Trophoblast cell (in vitro differentiated cells and primary cell): ENCODE data around the gene GYPE.
A peak's percentile ranks its signal among the peaks of the same experiment; 100 is the strongest.
"Not testable (repeated sequence)": the region's sequence is repeated elsewhere in the genome, so short reads cannot be mapped to it uniquely, and the experiment has no call there.

Source experiments
- DNase-seq, 2 donors: peaks; one replicate each; pipeline ENCODE4 v3.0.0-alpha.2; 2016
- H2AFZ ChIP-seq: 2 replicates; pipeline ENCODE4 v1.6.1; 2013; ENCODE audit warnings: low read length, moderate library complexity, mild to moderate bottlenecking; ENCODE audit not compliant: insufficient read depth, poor library complexity
- H2AK5ac ChIP-seq: 2 replicates; pipeline ENCODE4 v1.6.1; 2013; ENCODE audit warnings: mild to moderate bottlenecking, low read length
- H2BK120ac ChIP-seq: 2 replicates; pipeline ENCODE4 v1.6.1; 2013; ENCODE audit warnings: low read length, mild to moderate bottlenecking, moderate library complexity; ENCODE audit not compliant: insufficient read depth, poor library complexity
- H2BK12ac ChIP-seq: 2 replicates; pipeline ENCODE4 v1.6.1; 2013; ENCODE audit warnings: mild to moderate bottlenecking, low read length, moderate library complexity
- H2BK5ac ChIP-seq: 2 replicates; pipeline ENCODE4 v1.6.1; 2013; ENCODE audit warnings: low read length, low read depth, moderate library complexity, mild to moderate bottlenecking; ENCODE audit not compliant: poor library complexity
- H3K14ac ChIP-seq: 2 replicates; pipeline ENCODE4 v1.6.1; 2013; ENCODE audit warnings: mild to moderate bottlenecking, low read length
- H3K18ac ChIP-seq: 2 replicates; pipeline ENCODE4 v1.6.1; 2013; ENCODE audit warnings: mild to moderate bottlenecking, low read length
- H3K23ac ChIP-seq: 2 replicates; pipeline ENCODE4 v1.6.1; 2013; ENCODE audit warnings: low read length
- H3K27ac ChIP-seq: 2 replicates; pipeline ENCODE4 v1.5.1; 2013; ENCODE audit warnings: low read depth, mild to moderate bottlenecking, inconsistent platforms, low read length, moderate library complexity
- H3K27me3 ChIP-seq: 2 replicates; pipeline ENCODE4 v1.6.1; 2013; ENCODE audit warnings: inconsistent platforms, mild to moderate bottlenecking, low read length, moderate library complexity; ENCODE audit not compliant: insufficient read depth
- H3K36me3 ChIP-seq, 2 experiments: 1 replicate in 1 of 2; 2 replicates in 1 of 2; pipeline ENCODE4 v1.6.1; 2013; ENCODE audit warnings: low read length in 2 of 2, mild to moderate bottlenecking in 2 of 2, moderate library complexity in 1 of 2; ENCODE audit not compliant: insufficient read depth in 2 of 2, control insufficient read depth in 1 of 2
- H3K4ac ChIP-seq: 2 replicates; pipeline ENCODE4 v1.6.1; 2013; ENCODE audit warnings: low read depth, mild to moderate bottlenecking, low read length, moderate library complexity
- H3K4me1 ChIP-seq, 2 experiments: 1 replicate in 1 of 2; 2 replicates in 1 of 2; pipeline ENCODE4 v1.6.1; 2013; ENCODE audit warnings: low read length in 2 of 2, mild to moderate bottlenecking in 2 of 2, moderate library complexity in 1 of 2; ENCODE audit not compliant: insufficient read depth in 2 of 2, control insufficient read depth in 1 of 2
- H3K4me2 ChIP-seq: 2 replicates; pipeline ENCODE4 v1.6.1; 2013; ENCODE audit warnings: inconsistent platforms, mild to moderate bottlenecking, low read length, moderate library complexity
- H3K4me3 ChIP-seq: 2 replicates; pipeline ENCODE4 v1.5.1; 2013; ENCODE audit warnings: mild to moderate bottlenecking, low read depth, low read length, inconsistent platforms
- H3K79me1 ChIP-seq: one replicate; pipeline ENCODE4 v1.6.1; 2013; ENCODE audit warnings: low read length
- H3K79me2 ChIP-seq: 2 replicates; pipeline ENCODE4 v1.6.1; 2013; ENCODE audit warnings: low read length, mild to moderate bottlenecking; ENCODE audit not compliant: control insufficient read depth, insufficient read depth, poor library complexity
- H3K9ac ChIP-seq: 2 replicates; pipeline ENCODE4 v1.6.1; 2013; ENCODE audit warnings: mild to moderate bottlenecking, low read length
- H3K9me3 ChIP-seq: 2 replicates; pipeline ENCODE4 v1.6.1; 2013; ENCODE audit warnings: low read depth, mild to moderate bottlenecking, control low read depth, inconsistent platforms, low read length; ENCODE audit not compliant: insufficient read depth
- H4K12ac ChIP-seq: 2 replicates; pipeline ENCODE4 v1.6.1; 2013; ENCODE audit warnings: low read depth, mild to moderate bottlenecking, low read length, moderate library complexity
- H4K8ac ChIP-seq: 2 replicates; pipeline ENCODE4 v1.6.1; 2013; ENCODE audit warnings: low read depth, mild to moderate bottlenecking, low read length, moderate library complexity
- H4K91ac ChIP-seq: one replicate; pipeline ENCODE4 v1.6.1; 2013; ENCODE audit warnings: low read depth, mild to moderate bottlenecking, low read length, moderate library complexity
- WGBS: extraction: QIAGEN DNeasy Blood & Tissue Kit; methylation state at CpG from one replicate; pipeline ENCODE4 v1.1.7; 2013; ENCODE audit warnings: missing lambda C conversion rate; ENCODE audit not compliant: insufficient read length, insufficient coverage; ENCODE audit errors: extremely low coverage; 5-methylcytosine and 5-hydroxymethylcytosine counted together

Gene GYPE

DNA sequence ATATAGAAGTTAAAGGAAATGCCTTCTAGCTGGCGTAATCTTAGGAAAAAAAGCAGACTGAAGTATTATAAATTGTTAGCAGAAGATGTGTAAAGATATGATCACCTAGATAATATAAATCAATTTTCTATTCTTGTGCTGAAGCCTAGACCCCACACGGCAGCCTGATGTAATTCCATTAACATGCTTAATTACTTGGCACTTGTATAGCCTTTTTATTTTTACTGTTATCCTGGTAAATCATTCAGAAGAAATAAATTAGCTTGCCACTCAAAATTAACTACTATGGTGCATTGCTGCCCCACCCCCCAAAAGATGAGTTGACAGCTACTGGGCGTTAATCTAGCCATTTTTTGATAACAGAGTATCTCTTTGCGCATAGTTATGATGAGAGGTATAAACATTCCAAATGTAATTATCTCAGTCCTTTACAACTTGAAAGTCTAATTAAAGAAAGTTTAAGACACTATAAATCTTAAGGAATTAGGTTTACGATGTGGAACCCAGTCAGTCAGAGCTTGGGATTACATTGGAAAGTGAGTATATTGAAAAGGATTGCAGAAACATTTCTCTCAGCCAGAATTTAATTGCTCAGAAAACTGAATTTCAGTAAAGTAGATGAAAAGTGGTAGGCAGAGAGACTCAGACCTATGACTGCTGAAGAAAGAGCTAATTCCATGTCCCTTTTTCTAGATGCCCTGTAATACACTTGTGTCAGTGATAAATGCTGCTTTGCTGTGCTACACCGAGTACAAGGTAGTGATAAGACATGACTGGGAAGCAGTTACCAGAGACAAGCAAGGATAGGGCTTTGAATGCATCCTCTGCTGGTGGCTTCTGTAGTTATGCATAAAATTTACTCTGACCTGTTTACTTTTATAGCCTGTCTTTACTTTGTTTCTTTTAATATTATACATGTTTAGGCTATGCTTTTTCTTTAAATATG, 47.7 kb downstream of the GYPE start:
- not testable (repeated sequence) for H2BK12ac ChIP-seq, H2BK5ac ChIP-seq, DNase-seq, H2AK5ac ChIP-seq, H3K23ac ChIP-seq, H3K4ac ChIP-seq, H3K4me2 ChIP-seq, H3K9ac ChIP-seq, H4K12ac ChIP-seq, H4K8ac ChIP-seq, H3K27ac ChIP-seq, H3K14ac ChIP-seq, H2AFZ ChIP-seq, H3K36me3 ChIP-seq, H3K4me3 ChIP-seq, H3K79me1 ChIP-seq, H3K4me1 ChIP-seq, H3K27me3 ChIP-seq, H2BK120ac ChIP-seq, H3K79me2 ChIP-seq, H3K18ac ChIP-seq, H3K9me3 ChIP-seq, H4K91ac ChIP-seq
- WGBS: no CpG with 5 or more reads among the region's 6 CpGs

DNA sequence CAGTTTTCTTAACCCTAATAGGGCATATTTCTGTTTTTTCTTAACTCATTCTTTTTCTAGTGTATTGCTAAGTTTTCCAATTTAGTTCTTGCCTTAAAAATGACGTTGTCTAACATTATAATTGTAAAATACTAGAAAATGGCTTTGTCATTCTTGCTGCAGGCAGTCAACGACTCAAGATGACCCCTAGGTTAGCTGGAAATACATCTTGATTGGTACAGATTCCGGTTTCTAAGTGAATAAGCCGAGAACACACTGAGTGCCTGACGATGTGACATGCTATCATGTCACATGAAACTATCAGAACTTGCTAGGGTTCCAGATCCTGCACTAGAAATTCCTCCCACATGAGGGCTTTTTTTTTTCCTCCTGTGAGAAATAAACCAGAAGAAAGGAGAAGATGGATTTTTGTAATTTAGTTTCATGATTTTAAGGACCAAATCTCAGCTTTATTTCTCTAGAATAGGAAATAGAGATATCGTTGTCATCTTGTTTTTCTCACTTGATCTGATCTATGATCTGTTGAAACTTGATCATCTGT, 49.3 kb downstream of the GYPE start:
- no CpG with 5 or more reads among the region's 6 CpGs for WGBS
- H2AK5ac ChIP-seq, H2AFZ ChIP-seq, H2BK12ac ChIP-seq, H3K14ac ChIP-seq, H4K12ac ChIP-seq, H3K36me3 ChIP-seq, H3K4me1 ChIP-seq, H2BK120ac ChIP-seq, H3K18ac ChIP-seq, H3K9me3 ChIP-seq, H3K79me1 ChIP-seq, H3K4me3 ChIP-seq, H4K91ac ChIP-seq, H3K79me2 ChIP-seq, H3K4ac ChIP-seq, H3K23ac ChIP-seq, H3K4me2 ChIP-seq, H4K8ac ChIP-seq, H3K27ac ChIP-seq, H2BK5ac ChIP-seq, H3K9ac ChIP-seq, H3K27me3 ChIP-seq: not testable (repeated sequence)
- DNase-seq: peak in 1 of 2 donors; percentile 28

DNA sequence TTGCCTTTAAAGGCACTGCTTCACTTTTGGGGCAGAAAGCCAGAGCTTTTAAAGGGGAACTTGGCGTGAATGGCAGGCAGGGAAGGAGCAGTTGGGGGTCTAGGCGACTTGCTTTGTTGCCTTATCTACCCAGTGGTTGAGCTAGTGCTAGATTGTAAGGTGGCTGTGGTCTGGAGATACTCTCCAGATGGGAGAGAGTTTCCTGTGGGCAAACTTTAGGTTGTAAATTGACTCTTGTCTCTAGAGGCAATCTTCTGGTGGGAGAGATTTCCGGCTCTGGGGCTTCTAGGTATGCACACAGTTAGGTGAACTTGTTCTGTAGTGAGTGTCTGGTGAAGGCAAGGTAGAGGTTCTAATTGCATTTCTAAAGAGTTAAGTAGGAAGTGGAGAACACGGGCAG, 50.7 kb downstream of the GYPE start:
- not testable (repeated sequence) for H2BK120ac ChIP-seq, H3K79me2 ChIP-seq, H3K14ac ChIP-seq, H2BK5ac ChIP-seq, H2BK12ac ChIP-seq, H3K4ac ChIP-seq, H3K18ac ChIP-seq, H3K9me3 ChIP-seq, H3K27me3 ChIP-seq, H4K91ac ChIP-seq, H4K8ac ChIP-seq, H3K36me3 ChIP-seq, H4K12ac ChIP-seq, H2AK5ac ChIP-seq, H3K23ac ChIP-seq, H3K4me3 ChIP-seq, H3K9ac ChIP-seq, H3K27ac ChIP-seq, H3K4me1 ChIP-seq, H3K4me2 ChIP-seq, H2AFZ ChIP-seq, H3K79me1 ChIP-seq, DNase-seq
- no CpG with 5 or more reads among the region's 4 CpGs for WGBS

DNA sequence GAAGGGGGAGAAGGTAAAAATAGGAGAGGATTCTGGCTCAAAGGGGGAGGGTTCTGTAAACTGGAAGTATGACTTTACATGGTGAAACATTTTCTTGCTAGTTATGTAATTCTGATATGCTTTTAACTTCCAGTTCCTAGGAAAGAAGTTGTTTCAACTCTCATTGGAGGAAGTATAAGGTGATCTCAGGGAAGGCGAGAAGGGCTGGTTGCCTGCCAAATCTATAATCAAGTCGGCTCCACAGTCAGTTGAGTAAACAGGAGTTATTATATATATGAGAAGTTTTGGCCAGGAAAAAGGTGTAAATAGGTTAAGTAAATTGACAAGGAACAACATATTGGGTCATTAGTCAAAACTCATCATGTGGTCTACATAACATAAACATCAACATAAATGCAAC, 56.1 kb downstream of the GYPE start:
- H3K4me2 ChIP-seq, H4K8ac ChIP-seq, H3K18ac ChIP-seq, H2BK12ac ChIP-seq, H3K79me1 ChIP-seq, H3K14ac ChIP-seq, H4K91ac ChIP-seq, H3K9me3 ChIP-seq, H3K27ac ChIP-seq, H3K23ac ChIP-seq, H2AFZ ChIP-seq, H3K36me3 ChIP-seq, H3K4me1 ChIP-seq, H3K4me3 ChIP-seq, H4K12ac ChIP-seq, H2BK120ac ChIP-seq, H2BK5ac ChIP-seq, H3K79me2 ChIP-seq, H3K9ac ChIP-seq, H3K4ac ChIP-seq, H3K27me3 ChIP-seq, DNase-seq, H2AK5ac ChIP-seq: not testable (repeated sequence)
- WGBS: no CpG with 5 or more reads among the region's 2 CpGs
